HL-60 (cell line): ENCODE data around the gene TSPAN6.
A peak's percentile ranks its signal among the peaks of the same experiment; 100 is the strongest.

Experiments
- DNase-seq, 2 experiments: peaks; one replicate each; pipeline ENCODE4 v3.0.0-alpha.2; 2010 to 2020; ENCODE audit warnings: low read depth in 1 of 2, low spot score in 1 of 2
- H3K27ac ChIP-seq: fragments of 250-450 bp; sonication (Bioruptor Pico); replicated peaks from 2 replicates; pipeline ENCODE4 v1.5.1; 2020; ENCODE audit warnings: mild to moderate bottlenecking, moderate library complexity
- H3K27me3 ChIP-seq: fragments of 250-450 bp; sonication (Bioruptor Pico); 2 replicates; pipeline ENCODE4 v1.5.1; 2021; ENCODE audit warnings: mild to moderate bottlenecking, moderate library complexity; ENCODE audit not compliant: insufficient read depth, poor library complexity, severe bottlenecking
- H3K4me3 ChIP-seq: replicated peaks from 2 replicates; pipeline ENCODE4 v1.5.1; 2011; ENCODE audit warnings: mild to moderate bottlenecking, control low read depth, low read length; ENCODE audit not compliant: insufficient read depth
- GABPA ChIP-seq: IDR thresholded peaks from 2 replicates; pipeline ENCODE4 v1.6.1; 2012; ENCODE audit warnings: low read depth
- POLR2AphosphoS5 ChIP-seq: IDR thresholded peaks from 2 replicates; pipeline ENCODE4 v1.6.1; 2012; ENCODE audit warnings: low read depth
- SPI1 ChIP-seq: IDR thresholded peaks from 2 replicates; pipeline ENCODE4 v1.6.1; 2012; ENCODE audit warnings: low read depth, mild to moderate bottlenecking, borderline replicate concordance
- TF ChIP-seq, protein P1 (sequence below): IDR thresholded peaks from one replicate; pipeline ENCODE4 v1.5.1; 2011; ENCODE audit warnings: low read length, control low read depth, inconsistent platforms; ENCODE audit not compliant: insufficient read depth
- TF ChIP-seq, protein P2 (sequence below): IDR thresholded peaks from 2 replicates; pipeline ENCODE4 v1.6.1; 2012; ENCODE audit warnings: low read depth; ENCODE audit not compliant: insufficient replicate concordance

Gene TSPAN6

DNA sequence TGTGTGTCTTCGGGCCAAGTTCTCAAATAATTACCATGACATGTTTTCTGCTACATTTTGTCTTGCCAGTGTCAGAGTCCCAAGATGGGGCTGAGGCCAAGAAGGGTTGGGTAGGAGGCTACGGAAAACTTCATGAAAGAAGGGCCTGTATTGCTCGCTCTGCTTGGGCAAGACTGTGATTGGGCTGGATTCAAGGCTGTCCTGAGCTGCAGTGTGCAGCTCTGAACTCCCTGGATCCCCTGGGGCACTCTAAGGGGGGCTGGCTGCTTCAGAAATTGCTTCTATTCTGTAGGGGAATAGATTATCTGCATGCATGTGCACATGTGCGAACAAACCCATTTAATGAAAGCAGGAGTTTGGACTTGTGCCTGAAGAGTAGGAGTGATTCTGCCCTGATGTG is 13.6 kb downstream of the TSPAN6 start:
- no peak for TF ChIP-seq GABPA
- TF ChIP-seq, protein P1, sequence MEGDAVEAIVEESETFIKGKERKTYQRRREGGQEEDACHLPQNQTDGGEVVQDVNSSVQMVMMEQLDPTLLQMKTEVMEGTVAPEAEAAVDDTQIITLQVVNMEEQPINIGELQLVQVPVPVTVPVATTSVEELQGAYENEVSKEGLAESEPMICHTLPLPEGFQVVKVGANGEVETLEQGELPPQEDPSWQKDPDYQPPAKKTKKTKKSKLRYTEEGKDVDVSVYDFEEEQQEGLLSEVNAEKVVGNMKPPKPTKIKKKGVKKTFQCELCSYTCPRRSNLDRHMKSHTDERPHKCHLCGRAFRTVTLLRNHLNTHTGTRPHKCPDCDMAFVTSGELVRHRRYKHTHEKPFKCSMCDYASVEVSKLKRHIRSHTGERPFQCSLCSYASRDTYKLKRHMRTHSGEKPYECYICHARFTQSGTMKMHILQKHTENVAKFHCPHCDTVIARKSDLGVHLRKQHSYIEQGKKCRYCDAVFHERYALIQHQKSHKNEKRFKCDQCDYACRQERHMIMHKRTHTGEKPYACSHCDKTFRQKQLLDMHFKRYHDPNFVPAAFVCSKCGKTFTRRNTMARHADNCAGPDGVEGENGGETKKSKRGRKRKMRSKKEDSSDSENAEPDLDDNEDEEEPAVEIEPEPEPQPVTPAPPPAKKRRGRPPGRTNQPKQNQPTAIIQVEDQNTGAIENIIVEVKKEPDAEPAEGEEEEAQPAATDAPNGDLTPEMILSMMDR: no peak
- TF ChIP-seq POLR2AphosphoS5: no peak
- TF ChIP-seq, protein P2, sequence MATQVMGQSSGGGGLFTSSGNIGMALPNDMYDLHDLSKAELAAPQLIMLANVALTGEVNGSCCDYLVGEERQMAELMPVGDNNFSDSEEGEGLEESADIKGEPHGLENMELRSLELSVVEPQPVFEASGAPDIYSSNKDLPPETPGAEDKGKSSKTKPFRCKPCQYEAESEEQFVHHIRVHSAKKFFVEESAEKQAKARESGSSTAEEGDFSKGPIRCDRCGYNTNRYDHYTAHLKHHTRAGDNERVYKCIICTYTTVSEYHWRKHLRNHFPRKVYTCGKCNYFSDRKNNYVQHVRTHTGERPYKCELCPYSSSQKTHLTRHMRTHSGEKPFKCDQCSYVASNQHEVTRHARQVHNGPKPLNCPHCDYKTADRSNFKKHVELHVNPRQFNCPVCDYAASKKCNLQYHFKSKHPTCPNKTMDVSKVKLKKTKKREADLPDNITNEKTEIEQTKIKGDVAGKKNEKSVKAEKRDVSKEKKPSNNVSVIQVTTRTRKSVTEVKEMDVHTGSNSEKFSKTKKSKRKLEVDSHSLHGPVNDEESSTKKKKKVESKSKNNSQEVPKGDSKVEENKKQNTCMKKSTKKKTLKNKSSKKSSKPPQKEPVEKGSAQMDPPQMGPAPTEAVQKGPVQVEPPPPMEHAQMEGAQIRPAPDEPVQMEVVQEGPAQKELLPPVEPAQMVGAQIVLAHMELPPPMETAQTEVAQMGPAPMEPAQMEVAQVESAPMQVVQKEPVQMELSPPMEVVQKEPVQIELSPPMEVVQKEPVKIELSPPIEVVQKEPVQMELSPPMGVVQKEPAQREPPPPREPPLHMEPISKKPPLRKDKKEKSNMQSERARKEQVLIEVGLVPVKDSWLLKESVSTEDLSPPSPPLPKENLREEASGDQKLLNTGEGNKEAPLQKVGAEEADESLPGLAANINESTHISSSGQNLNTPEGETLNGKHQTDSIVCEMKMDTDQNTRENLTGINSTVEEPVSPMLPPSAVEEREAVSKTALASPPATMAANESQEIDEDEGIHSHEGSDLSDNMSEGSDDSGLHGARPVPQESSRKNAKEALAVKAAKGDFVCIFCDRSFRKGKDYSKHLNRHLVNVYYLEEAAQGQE: no peak
- no peak for TF ChIP-seq SPI1
- DNase-seq: no peak
- peaks cover under 1% of the 10 kb centered on the region for H3K27me3 ChIP-seq
- no peak overlapping the region for H3K4me3 ChIP-seq
- H3K27ac ChIP-seq: no peak overlapping the region

DNA sequence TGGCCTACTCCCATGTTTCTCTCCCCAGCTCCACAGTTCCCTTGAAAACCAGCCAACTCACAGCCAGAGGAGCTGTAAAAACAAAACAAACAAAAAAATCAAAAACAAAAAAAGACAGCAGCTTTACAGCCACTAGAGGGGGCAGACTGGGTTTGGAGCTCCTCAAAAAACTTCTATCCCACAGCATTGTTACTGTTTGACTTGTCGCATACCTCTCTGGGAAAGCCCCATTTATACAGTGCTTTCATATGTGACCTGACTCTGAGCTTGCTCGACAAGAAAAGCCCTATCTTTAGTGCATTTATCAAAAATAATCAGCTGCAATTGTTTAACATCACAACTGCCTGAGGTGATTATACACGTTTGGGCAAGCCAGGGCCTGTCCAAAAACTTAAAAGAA is 21.6 kb downstream of the TSPAN6 start:
- Histone ChIP-seq H3K27me3 (peaks cover 6% of the 10 kb centered on the region), H3K27ac (no peak overlapping the region), H3K4me3 (no peak overlapping the region)
- no peak for TF ChIP-seq POLR2AphosphoS5
- TF ChIP-seq, protein P2: no peak
- TF ChIP-seq SPI1: no peak
- TF ChIP-seq, protein P1: no peak
- no peak for TF ChIP-seq GABPA
- DNase-seq: peak in 1 of 2 experiments; percentile 1

DNA sequence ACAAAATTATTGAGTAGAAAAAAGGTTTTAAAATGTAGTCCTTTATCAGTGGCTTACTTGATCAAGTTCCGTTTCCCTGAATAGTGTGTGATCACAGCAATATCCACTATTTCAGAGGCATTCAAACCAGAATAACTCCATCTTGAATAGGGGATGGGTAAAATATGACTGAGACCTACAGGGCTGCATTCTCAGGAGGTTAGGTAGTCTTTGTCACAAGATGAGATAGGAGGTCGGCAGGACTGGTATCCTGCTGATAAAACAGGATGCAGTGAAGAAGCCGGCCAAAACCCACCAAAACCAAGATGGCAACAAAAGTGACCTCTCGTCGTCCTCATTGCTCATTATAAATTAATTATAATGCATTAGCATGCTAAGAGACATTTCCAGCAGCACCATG is 24.7 kb downstream of the TSPAN6 start:
- H3K27ac ChIP-seq: no peak overlapping the region
- H3K4me3 ChIP-seq: no peak overlapping the region
- no peak for DNase-seq
- peaks cover 9% of the 10 kb centered on the region for H3K27me3 ChIP-seq
- TF ChIP-seq, protein P2: no peak
- TF ChIP-seq SPI1 (no peak), POLR2AphosphoS5 (no peak)

DNA sequence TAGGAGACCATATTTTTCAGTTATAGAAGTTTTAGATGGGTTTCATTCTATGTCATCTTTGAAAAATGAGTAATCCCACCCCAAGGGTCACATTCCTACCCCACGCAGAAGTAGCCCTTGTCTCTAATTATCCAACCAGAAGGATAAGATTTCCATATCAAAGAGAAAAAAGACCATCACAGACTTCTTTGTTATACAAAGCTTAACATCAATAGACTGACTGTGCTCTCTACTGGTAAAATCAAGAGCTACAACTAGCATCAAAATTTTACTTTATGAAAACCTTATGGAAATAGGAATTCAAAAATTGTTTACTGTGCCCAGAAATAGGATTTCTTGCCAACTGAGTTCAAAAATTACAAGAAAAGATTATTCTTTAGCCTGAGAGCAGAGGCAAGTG is 27.0 kb downstream of the TSPAN6 start:
- no peak for TF ChIP-seq POLR2AphosphoS5
- TF ChIP-seq, protein P2: no peak
- TF ChIP-seq, protein P1: no peak
- no peak for TF ChIP-seq GABPA
- TF ChIP-seq SPI1: no peak
- peaks cover 21% of the 10 kb centered on the region for H3K27me3 ChIP-seq
- H3K4me3 ChIP-seq: no peak overlapping the region
- DNase-seq: no peak
- H3K27ac ChIP-seq: no peak overlapping the region
